Peyer's patch (tissue), 4 donors: Measurements from ENCODE around the gene KCNMA1.

Experiments used
- CTCF ChIP-seq, 6 experiments: fragments of 450-650 bp in 4 of 6; fragments of 200-600 bp in 2 of 6; sonication (generic) in 1 of 6; IDR thresholded peaks; one replicate each; pipeline ENCODE4 v1.5.1; 2017 to 2019; ENCODE audit warnings: antibody characterized with exemption in 6 of 6, mild to moderate bottlenecking in 3 of 6, moderate library complexity in 1 of 6
- POLR2A ChIP-seq, 2 donors: fragments of 450-650 bp; IDR thresholded peaks; one replicate each; pipeline ENCODE4 v1.5.1; 2017; ENCODE audit warnings: antibody characterized with exemption in 2 of 2, mild to moderate bottlenecking in 2 of 2, moderate library complexity in 2 of 2

GRCh38 chr10:77679217-77679616, 41.6 kb upstream of the KCNMA1 start:
- TF ChIP-seq POLR2A (IDR thresholded peaks at IDR 0.05) (no peak), CTCF (IDR thresholded peaks at IDR 0.05) (no peak)
